SH-SY5Y (cell line): ENCODE results near the gene DNAAF9.

Source experiments
- GATA2 ChIP-seq: IDR thresholded peaks from 2 replicates; pipeline ENCODE4 v1.6.1; 2011; ENCODE audit warnings: mild to moderate bottlenecking, low read depth, low read length
- GATA3 ChIP-seq: IDR thresholded peaks from 2 replicates; pipeline ENCODE4 v1.6.1; 2011; ENCODE audit warnings: low read depth, mild to moderate bottlenecking, low read length, moderate library complexity

DNAAF9 gene

DNA sequence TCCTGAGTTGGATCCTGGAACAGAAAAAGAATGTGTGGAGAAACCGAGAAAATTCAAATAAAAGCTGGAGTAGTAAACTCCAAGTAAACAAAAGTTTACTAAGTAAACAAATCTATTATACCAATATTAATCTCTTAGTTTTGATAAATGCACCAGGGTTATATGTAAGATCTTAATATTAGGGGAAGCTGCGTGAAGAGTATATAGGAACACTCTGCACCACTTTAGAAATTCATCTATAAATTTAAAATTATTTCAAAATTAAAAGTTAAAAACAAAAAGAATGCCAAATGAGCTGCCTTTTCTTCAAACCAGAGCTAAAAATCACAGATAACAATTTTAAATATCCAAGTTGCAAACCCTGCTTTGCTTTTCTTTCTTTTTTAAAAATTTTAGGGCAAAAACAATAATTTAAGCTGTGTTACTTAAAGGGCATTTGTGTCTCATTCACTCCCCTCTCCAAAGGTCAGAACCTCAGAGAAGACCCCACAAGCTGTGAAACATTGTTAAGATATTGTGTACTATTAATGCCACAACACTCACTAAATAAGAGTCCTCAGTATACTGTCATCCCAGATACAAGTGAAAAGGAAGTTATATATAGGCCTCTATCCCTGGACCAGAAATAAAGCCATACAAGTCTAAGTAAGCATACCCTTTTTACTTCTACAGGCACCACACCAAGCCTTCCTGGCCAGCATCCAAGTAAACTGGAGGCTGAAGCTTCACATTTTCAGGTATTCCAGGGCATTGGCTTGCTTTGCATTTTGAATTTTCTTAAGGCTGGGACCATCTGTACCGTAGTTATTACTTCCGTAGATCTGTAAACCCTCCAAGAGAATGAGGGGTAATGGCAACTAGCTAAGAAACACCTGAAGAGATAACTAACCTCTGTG, 7.0 kb downstream of the DNAAF9 start:
- TF ChIP-seq GATA2 (no peak), GATA3 (no peak)

DNA sequence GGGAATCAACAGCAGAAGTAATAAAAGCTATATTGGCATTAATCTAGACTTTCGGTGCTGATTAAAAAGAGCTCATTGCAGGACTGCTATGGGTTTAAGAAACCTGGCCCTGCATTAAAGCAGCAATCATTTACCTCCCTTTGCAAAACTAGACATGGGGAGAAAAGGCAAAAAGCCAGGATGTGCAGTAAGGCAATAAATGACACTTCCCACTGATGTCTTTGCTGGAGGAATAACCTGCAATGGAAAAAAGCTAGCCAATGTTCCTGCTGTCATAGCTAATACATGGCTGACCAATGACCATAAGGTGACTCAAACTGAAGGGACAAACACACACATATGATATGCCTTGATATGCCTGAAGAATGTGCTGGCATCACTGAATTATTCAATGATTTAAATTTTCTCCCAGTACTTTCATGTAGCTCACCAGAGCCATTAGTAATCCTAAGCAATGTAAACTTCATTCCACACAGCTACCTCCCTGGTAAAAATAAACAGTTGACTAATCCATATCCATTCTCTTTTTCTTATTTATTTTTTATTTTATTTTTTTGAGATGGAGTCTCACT, 8.7 kb downstream of the DNAAF9 start:
- no peak for TF ChIP-seq GATA3
- no peak for TF ChIP-seq GATA2

DNA sequence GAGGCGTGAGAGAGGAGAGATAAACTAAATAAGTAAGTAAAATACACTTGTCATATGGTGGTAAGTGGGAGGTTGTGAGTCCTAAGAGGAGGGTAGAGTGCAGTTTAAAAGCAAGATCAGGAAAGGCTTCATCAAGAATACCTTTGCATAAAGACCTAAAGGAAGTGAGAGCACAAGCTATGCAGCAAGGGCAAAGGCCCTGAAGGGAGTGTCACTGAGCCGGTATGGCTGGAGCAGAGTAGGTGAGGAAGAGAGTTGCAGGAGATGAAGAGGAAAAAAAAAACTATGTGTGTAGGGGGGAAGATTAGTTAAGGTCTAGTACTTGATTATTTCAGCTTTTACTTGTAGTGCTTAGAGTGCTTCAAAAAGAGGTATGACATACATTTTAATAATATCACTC, 11.0 kb downstream of the DNAAF9 start:
- TF ChIP-seq GATA3 (no peak), GATA2 (no peak)

DNA sequence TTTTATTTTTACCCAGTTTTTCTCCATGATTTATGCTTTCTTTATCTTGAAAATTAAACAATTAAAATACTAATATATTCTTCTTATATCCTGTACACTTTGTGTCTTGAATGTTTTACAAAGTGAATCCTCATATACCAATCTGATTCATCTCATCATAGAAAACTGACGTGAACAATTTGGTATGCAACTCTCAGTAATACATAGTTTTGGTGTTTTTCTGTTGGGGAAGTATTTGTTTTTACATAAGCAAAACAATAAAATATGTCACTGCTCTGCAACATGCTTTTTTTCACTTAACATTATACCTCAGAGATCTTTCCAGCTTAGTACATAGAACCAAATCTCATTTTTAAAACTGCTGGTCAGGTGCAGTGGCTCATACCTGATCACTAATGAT, 14.7 kb downstream of the DNAAF9 start:
- TF ChIP-seq GATA3 (no peak), GATA2 (no peak)

DNA sequence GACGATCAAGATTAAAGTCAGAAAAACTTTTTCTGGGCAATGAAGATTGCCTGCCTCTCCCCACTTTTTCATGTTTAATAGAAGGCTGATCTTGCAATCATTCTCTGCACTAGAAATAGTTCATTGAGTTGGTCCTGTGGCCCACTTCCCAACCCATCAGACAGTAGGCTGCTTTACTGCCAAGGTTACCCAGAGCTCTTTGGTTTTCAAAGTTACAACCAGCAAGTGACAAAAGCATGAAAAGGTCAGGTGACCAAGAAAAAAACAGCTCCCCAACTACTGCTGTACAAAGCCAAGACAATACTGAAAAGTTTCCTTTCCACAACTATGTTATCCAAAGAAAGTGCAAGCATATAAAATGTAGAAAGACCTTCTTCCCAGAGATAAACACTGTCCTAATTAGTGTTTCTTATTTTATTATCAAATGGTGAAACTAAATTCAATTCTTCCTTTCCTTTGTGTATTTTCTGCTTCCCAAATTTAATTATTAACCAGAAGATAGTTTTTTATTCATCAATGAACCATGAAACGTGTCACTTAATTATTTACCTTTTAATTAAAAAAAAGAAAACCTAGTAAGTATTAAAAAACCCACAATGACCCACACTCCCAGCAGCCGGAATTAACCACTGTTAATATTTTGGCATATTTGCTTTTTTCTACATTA, 16.6 kb downstream of the DNAAF9 start:
- TF ChIP-seq GATA2 (no peak), GATA3 (no peak)

DNA sequence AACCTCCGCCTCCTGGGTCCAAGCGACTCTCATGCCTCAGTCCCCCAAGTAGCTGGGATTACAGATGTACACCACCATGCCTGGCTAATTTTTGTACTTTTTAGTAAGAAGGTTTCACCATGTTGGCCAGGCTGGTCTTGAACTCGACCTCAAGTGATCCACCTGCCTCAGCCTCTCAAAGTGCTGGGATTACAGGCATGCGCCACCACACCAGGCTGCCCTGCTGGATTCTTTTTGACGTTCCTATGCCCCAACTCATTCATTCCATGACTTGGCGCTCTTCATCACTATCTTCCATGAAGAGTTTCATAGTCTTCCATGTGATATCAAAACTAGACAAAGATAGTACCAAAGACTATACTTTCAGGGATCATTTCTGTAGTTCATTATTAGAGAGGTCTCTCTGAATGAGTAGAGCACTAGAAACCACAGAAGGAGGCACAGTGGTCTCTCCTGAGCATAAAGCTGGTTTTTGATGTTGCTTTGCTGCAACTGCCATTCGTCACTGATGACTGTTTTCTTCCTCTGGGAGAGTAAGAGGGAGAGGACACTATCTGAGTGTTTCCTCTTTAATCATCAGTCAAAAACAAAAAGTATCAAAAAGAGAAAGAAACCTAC, 23.5 kb downstream of the DNAAF9 start:
- no peak for TF ChIP-seq GATA3
- TF ChIP-seq GATA2 = no peak

DNA sequence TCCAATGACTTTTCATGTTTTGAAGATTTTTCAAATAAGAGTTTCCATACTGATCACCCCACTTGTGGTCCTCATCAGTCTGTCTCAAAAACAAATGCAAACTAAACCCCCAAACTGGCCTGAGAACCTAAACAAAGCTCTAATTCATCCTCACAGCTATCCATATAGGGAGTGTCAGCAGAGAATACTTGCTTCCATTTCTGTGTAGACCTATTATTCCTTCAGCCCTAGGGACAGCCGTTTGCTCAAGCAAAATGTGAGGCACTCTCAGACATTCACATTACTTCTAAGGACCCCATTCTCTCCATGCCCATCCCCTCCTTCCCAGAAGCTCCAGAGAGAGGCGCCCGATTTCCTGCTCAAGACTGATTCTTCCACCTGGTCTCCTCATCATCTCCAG, 24.6 kb downstream of the DNAAF9 start:
- TF ChIP-seq GATA3 (no peak), GATA2 (no peak)

DNA sequence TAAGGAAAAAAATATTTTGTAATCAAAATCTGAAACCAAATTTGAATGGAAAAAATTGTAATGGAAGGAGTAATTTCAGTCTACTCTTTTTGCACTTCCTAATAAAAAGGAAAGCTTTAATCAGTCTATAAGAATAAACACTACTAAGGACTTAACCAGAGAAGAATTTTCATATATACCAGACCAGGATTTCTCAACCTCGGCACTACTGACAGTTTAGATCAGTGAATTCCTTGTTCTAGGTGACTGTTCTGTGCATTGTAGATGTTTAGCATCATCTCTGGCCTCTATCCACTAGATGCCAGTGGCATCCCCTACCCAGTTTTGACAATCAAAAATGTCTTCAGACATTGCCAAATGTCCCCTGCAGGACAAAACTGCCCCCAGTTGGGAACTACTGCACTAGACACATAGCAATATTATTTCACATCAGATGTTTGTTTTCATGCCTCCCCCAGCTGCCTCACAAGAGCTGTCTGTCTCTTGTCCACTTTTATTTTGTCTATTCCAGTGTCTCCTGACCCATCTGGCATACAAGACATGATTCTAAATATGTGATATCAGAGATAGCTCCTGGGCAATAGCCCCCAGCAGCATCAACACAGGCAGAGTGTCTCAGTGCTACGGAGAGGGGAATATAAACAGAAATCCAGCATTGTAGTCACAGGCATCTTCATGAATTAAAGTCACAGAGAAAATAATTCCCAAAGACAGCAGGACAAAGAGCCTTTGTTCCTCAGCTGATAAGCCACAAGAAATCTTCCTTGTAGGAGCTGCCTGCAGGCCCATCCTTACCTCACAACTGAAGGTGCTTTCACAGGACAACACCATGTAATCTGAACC, 27.0 kb downstream of the DNAAF9 start:
- TF ChIP-seq GATA3 (no peak), GATA2 (no peak)

DNA sequence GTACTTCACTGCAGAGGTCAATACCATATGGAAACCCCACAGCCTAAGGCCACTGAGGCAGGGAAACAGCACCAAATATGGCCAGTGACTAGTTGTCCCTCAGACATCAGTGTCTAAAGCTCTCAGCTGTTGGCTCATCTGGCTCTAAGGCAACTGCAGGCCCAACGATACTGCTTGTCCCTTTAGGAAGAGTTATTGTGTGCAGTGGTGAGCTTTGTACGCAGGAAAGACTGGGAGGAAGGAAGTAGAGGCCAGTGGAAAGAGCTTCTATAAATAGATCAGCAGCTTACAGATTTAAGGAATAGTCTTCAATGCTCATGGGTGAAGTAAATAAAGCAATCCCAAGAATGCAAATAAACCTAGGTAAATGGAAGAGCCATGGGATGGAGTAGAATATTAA, 29.3 kb downstream of the DNAAF9 start:
- no peak for TF ChIP-seq GATA2

DNA sequence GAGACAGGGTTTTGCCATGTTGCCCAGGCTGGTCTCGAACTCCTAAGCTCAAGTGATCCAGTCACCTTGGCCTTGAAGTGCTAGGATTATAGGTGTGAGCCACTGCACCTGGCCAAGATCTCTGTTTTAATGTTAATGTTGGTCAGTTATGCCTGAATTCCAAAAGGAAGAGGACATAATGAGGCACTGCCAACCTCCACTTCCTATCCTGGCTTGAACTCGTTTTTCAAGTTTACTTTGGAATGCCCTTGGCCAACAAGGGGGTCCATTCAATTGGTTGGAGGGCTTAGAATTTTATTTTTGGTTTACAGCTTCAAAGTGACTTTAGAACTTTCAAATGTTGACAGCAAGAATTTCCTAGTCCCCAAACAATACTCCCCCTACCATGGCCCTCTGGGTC, 29.8 kb downstream of the DNAAF9 start:
- no peak for TF ChIP-seq GATA2
- TF ChIP-seq GATA3 = no peak

DNA sequence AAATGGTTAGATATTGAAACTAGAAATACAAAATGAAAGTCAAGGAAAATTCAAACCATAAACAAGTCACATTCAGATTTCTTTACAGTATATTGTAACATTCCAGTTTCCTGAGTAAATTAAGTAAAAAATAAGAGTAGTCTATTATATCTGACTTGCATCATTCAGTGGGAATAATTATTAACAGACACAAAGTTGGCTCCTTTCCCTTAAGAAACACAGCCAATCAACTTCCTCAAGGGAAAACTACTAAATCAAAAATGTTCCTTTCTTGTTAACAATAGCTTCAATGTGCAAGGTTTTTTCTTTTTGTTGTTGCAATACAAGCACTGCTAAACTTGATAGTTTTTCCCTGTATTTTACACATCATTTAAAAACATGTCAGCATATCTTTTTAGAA, 33.2 kb downstream of the DNAAF9 start:
- TF ChIP-seq GATA2 (no peak), GATA3 (no peak)

DNA sequence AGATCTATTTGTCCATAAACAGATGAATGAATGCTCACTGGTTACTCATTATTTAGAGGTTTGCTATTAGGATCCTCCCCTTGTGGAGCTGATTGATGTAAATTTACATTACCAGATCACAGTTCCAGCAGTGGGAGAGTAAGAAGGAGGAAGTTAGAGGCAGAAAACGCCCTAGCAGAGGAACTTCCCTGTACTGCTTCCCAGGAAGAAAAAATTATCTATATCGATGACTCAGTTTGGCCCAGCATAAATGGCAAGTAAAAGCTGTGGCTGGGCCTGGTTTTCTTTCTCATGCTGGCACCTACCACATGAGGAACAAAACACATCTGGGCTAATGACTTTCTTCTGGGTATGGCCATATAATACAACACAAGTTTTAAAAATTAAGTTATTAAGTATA, 35.7 kb downstream of the DNAAF9 start:
- TF ChIP-seq GATA2 (no peak), GATA3 (no peak)

DNA sequence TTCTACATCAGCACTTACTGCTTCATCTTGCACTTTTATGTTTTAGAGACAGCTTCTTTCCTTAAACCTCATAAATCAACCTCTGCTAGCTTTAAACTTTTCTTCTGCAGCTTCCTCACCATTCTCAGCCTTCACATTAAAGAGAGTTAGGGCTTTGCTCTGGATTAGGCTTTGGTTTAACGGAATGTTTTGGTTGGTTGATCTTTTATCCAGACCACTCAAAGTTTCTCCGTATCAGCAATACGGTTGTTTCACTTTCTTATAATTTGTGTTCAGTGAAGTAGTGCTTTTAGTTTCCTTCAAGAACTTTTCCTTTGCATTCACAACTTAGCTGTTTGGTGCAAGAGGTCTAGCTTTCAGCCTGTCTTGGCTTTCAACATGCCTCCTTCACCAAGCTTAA, 40.4 kb downstream of the DNAAF9 start:
- TF ChIP-seq GATA3 (no peak), GATA2 (no peak)

DNA sequence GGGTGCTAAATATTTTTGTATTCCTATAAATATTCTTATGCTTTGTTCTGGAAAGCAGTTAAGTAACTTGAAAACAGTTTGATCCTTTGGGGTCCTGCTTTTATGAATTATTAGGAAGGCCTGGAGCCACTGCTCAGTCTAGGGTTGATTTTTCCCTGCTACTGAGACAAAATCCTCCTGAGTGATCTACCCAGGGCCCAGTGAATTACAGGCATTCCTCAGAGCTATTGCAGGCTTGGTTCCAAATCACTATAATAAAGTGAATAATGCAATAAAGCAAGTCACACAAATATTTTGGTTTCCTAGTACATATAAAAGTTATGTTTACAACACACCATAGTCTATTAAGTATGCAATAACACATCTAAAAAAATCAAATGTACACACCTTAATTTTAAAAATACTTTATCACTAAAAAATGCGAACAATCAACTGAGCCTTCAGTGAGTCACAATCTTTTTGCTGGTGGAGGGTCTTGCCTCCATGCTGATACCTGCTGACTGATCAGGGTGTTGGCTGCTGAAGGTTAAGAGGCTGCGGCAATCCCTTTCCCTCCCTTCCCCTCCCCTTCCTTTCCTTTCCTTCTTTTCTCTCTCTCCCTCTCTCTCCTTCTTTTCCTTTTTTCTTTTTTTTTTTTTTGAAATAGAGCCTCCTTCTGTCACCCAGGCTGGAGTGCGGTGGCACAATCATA, 43.0 kb downstream of the DNAAF9 start:
- TF ChIP-seq GATA3 (no peak), GATA2 (no peak)
